Astrocyte of the hippocampus (primary cell): ENCODE data around the gene KRTAP9-3.
"Not testable (repeated sequence)": the region's sequence is repeated elsewhere in the genome, so short reads cannot be mapped to it uniquely, and the experiment has no call there.

Experiments used
- DNase-seq: peaks from one replicate; pipeline ENCODE4 v3.0.0; 2011; ENCODE audit warnings: low read depth, low spot score

KRTAP9-3 gene, protein sequence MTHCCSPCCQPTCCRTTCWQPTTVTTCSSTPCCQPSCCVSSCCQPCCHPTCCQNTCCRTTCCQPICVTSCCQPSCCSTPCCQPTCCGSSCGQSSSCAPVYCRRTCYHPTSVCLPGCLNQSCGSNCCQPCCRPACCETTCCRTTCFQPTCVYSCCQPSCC

GRCh38 chr17:41232399-41233105 is at the start of gene KRTAP9-3:
KRTAP9-3 (plus strand) TSS chr17:41232449; CDS start chr17:41232502, 53 bp downstream.
- not testable (repeated sequence) for DNase-seq

GRCh38 chr17:41184480-41184961 is 47.7 kb upstream of the KRTAP9-3 start, which contains the start of gene KRTAP4-1:
KRTAP4-1 (minus strand) TSS chr17:41184911; CDS start chr17:41184854, 57 bp downstream.
- no peak for DNase-seq

GRCh38 chr17:41185001-41185400 is 47.2 kb upstream of the KRTAP9-3 start:
- no peak for DNase-seq

GRCh38 chr17:41186872-41187271 is 45.4 kb upstream of the KRTAP9-3 start:
- no peak for DNase-seq

DNA sequence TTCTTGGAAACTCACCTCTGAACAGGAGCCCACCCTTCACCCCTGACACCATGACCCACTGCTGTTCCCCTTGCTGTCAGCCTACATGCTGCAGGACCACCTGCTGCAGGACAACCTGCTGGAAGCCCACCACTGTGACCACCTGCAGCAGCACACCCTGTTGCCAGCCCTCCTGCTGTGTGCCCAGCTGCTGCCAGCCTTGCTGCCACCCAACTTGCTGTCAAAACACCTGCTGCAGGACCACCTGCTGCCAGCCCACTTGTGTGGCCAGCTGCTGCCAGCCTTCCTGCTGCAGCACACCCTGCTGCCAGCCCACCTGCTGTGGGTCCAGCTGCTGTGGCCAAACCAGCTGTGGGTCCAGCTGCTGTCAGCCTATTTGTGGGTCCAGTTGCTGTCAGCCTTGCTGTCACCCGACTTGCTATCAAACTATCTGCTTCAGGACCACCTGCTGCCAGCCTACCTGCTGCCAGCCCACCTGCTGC is 42.4 kb upstream of the KRTAP9-3 start, which contains the start of gene KRTAP9-1:
Gene KRTAP9-1 (plus strand): TSS at position 51 of the 482 bp plus-strand sequence. CDS start 0 bp downstream, at position 51.
- DNase-seq: not testable (repeated sequence)

DNA sequence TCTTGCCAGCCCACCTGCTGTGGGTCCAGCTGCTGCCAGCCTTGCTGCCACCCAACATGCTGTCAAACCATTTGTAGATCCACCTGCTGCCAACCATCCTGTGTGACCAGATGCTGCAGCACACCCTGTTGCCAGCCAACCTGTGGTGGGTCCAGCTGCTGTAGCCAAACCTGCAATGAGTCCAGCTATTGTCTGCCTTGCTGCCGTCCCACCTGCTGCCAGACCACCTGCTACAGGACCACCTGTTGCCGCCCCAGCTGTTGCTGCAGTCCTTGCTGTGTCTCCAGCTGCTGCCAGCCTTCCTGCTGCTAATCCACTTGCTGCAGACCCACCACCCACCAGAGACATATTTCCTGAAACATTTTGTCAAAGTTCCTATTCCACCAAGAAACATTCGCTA is 41.9 kb upstream of the KRTAP9-3 start:
- DNase-seq: no peak

GRCh38 chr17:41196068-41196467 is 36.2 kb upstream of the KRTAP9-3 start:
- DNase-seq: no peak

- DNase-seq: no peak
These were observed 32.7 kb upstream of the KRTAP9-3 start for GRCh38 chr17:41199421-41200078.

GRCh38 chr17:41211845-41212466 is 20.3 kb upstream of the KRTAP9-3 start:
- DNase-seq: no peak

GRCh38 chr17:41212524-41213169 is 19.6 kb upstream of the KRTAP9-3 start:
- no peak for DNase-seq

DNA sequence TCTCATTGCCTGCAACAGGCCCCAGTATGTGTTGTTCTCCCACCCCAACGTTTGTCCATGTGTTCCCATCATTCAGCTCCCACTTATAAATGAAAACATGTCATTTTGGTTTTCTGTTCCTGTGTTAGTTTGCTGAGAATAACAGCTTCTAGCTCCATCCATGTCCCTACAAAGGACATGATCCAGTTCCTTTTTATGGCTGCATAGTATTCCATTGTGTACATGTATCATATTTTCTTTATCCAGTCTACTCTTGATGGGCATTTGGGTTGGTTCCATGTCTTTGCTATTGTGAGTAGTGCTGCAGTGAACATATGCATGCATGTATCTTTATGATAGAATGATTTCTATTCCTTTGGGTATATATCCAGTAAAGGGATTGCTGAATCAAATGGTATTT is 16.6 kb upstream of the KRTAP9-3 start:
- DNase-seq: no peak

GRCh38 chr17:41223821-41224220 is 8.4 kb upstream of the KRTAP9-3 start:
- no peak for DNase-seq

GRCh38 chr17:41226051-41226450 is 6.2 kb upstream of the KRTAP9-3 start:
- DNase-seq: no peak

GRCh38 chr17:41226598-41227095 is 5.6 kb upstream of the KRTAP9-3 start, which contains the start of gene KRTAP9-2:
KRTAP9-2 (plus strand) TSS chr17:41226648; CDS start chr17:41226655, 7 bp downstream.
- DNase-seq: not testable (repeated sequence)

GRCh38 chr17:41230094-41230493 is 2.2 kb upstream of the KRTAP9-3 start:
- DNase-seq: no peak

GRCh38 chr17:41231731-41232130 is 518 bp upstream of the KRTAP9-3 start:
- no peak for DNase-seq

DNA sequence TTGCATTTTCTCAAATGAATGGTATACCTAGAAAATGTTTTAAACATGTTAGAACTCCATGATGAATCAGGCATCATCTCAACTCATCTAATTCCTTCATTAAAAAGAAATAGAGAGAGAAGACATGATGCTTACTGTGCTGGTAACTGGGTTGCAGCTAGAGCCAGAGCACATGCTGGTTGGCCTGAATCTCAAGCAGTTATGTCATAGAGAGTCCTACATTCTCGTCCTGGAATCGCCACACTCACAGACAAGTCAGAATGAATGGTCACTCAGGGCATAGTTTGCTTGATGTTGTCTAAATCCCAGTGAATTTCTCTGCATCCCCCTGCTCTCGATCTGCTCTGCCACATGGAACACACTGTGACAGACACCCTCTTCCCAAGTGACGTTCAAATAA is 4.9 kb downstream of the KRTAP9-3 start:
- not testable (repeated sequence) for DNase-seq

DNA sequence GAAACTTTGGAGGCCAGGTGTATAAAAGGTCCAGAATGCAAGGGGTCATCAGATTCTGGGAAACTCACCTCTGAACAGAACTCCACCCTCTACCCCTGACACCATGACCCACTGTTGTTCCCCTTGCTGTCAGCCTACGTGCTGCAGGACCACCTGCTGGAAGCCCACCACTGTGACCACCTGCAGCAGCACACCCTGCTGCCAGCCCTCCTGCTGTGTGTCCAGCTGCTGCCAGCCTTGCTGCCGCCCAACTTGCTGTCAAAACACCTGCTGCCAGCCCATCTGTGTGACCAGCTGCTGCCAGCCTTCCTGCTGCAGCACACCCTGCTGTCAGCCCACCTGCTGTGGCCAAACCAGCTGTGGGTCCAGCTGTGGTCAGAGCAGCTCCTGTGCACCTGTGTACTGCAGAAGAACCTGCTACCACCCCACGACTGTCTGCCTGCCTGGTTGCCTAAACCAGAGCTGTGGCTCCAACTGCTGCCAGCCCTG is 5.7 kb downstream of the KRTAP9-3 start, which contains the start of gene KRTAP9-8:
Gene KRTAP9-8 (plus strand): TSS at position 51 of the 489 bp plus-strand sequence. CDS start 53 bp downstream, at position 104.
- not testable (repeated sequence) for DNase-seq

GRCh38 chr17:41246995-41247787 is 14.9 kb downstream of the KRTAP9-3 start:
- not testable (repeated sequence) for DNase-seq
